Peyer's patch (tissue), 4 donors: Measurements from ENCODE around the gene DNAH14. TPM values are rescaled to one million over a fixed set of nuclear protein-coding genes. Genes with fewer than 3 reads are reported as not detected.
"Not testable (repeated sequence)": the region's sequence is repeated elsewhere in the genome, so short reads cannot be mapped to it uniquely, and the experiment has no call there.

ENCODE experiments used
- DNase-seq, 3 donors: peaks; one replicate each; pipeline ENCODE4 v3.0.0-alpha.2; 2017 to 2019
- H3K27ac ChIP-seq, 4 donors: fragments of 200-600 bp; sonication (generic); one replicate each; pipeline ENCODE4 v1.5.1; 2016 to 2019
- H3K27me3 ChIP-seq, 2 donors: fragments of 200-600 bp; sonication (generic); one replicate each; pipeline ENCODE4 v1.5.1; 2019
- H3K36me3 ChIP-seq, 3 donors: fragments of 200-600 bp; sonication (generic); one replicate each; pipeline ENCODE4 v1.5.1; 2016 to 2019
- H3K4me1 ChIP-seq, 4 donors: fragments of 200-600 bp; sonication (generic); one replicate each; pipeline ENCODE4 v1.5.1; 2016 to 2019
- H3K4me3 ChIP-seq, 4 donors: fragments of 200-600 bp; sonication (generic); 1 replicate in 3 of 4; 2 replicates in 1 of 4; pipeline ENCODE4 v1.5.1; 2016 to 2019; ENCODE audit warnings: mild to moderate bottlenecking in 1 of 4
- H3K9me3 ChIP-seq, 4 donors: fragments of 200-600 bp; sonication (generic); one replicate each; pipeline ENCODE4 v1.5.1; 2016 to 2019; ENCODE audit warnings: mild to moderate bottlenecking in 1 of 4
- POLR2A ChIP-seq, 2 donors: fragments of 450-650 bp; IDR thresholded peaks; one replicate each; pipeline ENCODE4 v1.5.1; 2017; ENCODE audit warnings: antibody characterized with exemption in 2 of 2, mild to moderate bottlenecking in 2 of 2, moderate library complexity in 2 of 2
- total RNA-seq, 4 donors: library from RNA; depleted of rRNA; stranded (reverse); fragments of >200 nt; gene quantifications; one replicate each; pipeline ENCODE4 v1.1.0, GENCODE V29; 2016
- TF ChIP-seq, protein P1 (sequence below), 6 experiments: fragments of 450-650 bp in 4 of 6; fragments of 200-600 bp in 2 of 6; sonication (generic) in 1 of 6; IDR thresholded peaks; one replicate each; pipeline ENCODE4 v1.5.1; 2017 to 2019; ENCODE audit warnings: antibody characterized with exemption in 6 of 6, mild to moderate bottlenecking in 3 of 6, moderate library complexity in 1 of 6

DNAH14 gene
- total RNA-seq, 4 donors from 2014 or later = 6.5 to 11.0 (median 7.4) TPM

DNA sequence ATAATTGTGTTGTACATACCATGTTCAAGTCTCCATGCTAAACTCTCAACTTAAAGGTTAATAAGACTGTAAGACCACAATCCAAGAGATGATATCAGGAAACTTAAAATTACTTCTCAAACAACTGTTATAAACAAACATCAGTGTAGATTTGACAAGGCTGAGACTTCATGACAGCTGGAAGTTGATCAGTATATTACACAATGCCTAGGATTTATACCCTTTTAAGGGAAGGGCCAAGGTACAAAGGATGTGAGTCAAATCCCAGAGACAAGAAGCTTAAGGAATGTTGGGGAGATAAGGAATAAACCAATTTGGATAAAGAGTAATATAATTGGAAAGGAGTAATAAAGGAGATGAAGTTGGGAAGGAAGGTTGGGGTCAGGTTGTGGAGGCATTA lies 399.6 kb downstream of the DNAH14 start:
- H3K9me3 ChIP-seq = no peaks in the 10 kb centered on the region
- no peak for DNase-seq
- no peaks in the 10 kb centered on the region for H3K4me1 ChIP-seq
- TF ChIP-seq POLR2A (IDR thresholded peaks at IDR 0.05) = no peak
- TF ChIP-seq, protein P1, sequence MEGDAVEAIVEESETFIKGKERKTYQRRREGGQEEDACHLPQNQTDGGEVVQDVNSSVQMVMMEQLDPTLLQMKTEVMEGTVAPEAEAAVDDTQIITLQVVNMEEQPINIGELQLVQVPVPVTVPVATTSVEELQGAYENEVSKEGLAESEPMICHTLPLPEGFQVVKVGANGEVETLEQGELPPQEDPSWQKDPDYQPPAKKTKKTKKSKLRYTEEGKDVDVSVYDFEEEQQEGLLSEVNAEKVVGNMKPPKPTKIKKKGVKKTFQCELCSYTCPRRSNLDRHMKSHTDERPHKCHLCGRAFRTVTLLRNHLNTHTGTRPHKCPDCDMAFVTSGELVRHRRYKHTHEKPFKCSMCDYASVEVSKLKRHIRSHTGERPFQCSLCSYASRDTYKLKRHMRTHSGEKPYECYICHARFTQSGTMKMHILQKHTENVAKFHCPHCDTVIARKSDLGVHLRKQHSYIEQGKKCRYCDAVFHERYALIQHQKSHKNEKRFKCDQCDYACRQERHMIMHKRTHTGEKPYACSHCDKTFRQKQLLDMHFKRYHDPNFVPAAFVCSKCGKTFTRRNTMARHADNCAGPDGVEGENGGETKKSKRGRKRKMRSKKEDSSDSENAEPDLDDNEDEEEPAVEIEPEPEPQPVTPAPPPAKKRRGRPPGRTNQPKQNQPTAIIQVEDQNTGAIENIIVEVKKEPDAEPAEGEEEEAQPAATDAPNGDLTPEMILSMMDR (IDR thresholded peaks at IDR 0.05) = no peak
- H3K4me3 ChIP-seq = no peak overlapping the region
- no peaks in the 10 kb centered on the region for H3K27me3 ChIP-seq
- H3K36me3 ChIP-seq = no peaks in the 10 kb centered on the region
- no peak overlapping the region for H3K27ac ChIP-seq

DNA sequence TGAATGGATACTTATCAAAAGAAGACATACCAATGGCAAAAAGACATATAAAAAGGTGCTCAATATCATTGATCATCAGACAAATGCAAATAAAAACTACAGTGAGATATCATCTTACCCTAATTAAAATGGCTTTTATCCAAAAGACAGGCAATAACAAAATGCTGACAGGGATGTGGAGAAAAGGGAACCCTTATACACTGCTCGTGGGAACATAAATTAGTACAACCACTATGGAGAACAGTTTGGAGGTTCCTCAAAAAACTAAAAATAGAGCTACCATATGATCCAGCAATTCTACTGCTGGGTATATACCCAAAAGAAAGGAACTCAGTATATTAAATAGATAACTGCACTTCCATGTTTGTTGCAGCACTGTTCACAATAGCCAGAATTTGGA lies 400.5 kb downstream of the DNAH14 start:
- DNase-seq, H3K27ac ChIP-seq: not testable (repeated sequence)

GRCh38 chr1:225332686-225333085 lies 403.2 kb downstream of the DNAH14 start:
- H3K4me3 ChIP-seq = no peak overlapping the region
- TF ChIP-seq, protein P1 (IDR thresholded peaks at IDR 0.05) = no peak
- no peak for TF ChIP-seq POLR2A (IDR thresholded peaks at IDR 0.05)
- DNase-seq = no peak
- H3K27ac ChIP-seq = no peak overlapping the region
- no peaks in the 10 kb centered on the region for H3K4me1 ChIP-seq
- H3K9me3 ChIP-seq = no peaks in the 10 kb centered on the region
- no peaks in the 10 kb centered on the region for H3K36me3 ChIP-seq
- no peaks in the 10 kb centered on the region for H3K27me3 ChIP-seq

More for the DNA sequence above, 400.5 kb downstream of the DNAH14 start:
- H3K4me3 ChIP-seq, H3K9me3 ChIP-seq, H3K36me3 ChIP-seq, H3K27me3 ChIP-seq, H3K4me1 ChIP-seq: not testable (repeated sequence)

DNA sequence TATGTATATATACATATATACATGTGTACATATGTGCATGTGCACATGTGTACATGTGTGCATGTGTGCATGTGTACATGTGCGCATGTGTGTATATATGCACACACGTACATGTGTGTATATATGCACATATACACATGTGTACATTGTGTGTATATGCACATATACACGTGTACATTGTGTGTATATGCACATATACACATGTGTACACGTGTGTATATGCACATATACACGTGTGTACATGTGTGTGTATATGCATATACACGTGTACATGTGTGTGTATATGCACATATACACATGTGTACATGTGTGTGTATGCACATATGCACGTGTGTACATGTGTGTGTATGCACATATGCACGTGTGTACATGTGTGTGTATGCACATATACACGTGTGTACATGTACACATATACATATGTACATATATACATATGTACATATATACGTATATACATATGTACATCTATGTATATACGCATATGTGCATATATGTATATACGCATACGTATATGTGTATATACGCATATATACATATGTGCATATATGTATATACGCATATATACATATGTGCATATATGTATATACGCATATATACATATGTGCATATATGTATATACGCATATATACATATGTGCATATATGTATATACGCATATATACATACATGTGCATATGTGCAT lies 405.8 kb downstream of the DNAH14 start:
- H3K9me3 ChIP-seq, H3K4me3 ChIP-seq, H3K27me3 ChIP-seq, H3K27ac ChIP-seq, H3K4me1 ChIP-seq, DNase-seq, H3K36me3 ChIP-seq: not testable (repeated sequence)

GRCh38 chr1:225338545-225338944 lies 409.1 kb downstream of the DNAH14 start:
- no peaks in the 10 kb centered on the region for H3K27me3 ChIP-seq
- no peak for DNase-seq
- H3K4me1 ChIP-seq = no peaks in the 10 kb centered on the region
- no peaks in the 10 kb centered on the region for H3K36me3 ChIP-seq
- no peak for TF ChIP-seq POLR2A (IDR thresholded peaks at IDR 0.05)
- TF ChIP-seq, protein P1 (IDR thresholded peaks at IDR 0.05) = no peak
- H3K27ac ChIP-seq = no peak overlapping the region
- H3K9me3 ChIP-seq = no peaks in the 10 kb centered on the region
- no peak overlapping the region for H3K4me3 ChIP-seq

DNA sequence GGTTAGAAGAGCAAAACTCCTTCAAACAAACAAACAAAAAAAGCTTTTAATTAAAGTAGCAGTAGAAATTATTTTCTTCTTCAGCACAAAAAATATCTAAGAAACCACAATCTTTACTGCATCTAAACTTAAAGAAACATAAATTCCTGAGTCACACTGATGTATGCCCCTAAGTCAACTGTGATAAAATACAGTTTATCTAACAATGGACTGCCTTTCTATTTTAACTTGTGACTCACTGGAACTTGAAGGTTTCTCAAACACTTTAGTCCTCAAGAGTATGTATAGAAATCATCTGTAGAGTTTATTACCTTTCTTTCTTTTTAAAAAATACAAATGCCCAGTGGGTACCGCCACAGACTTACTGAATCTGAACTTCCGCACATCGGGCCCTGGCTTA lies 412.2 kb downstream of the DNAH14 start:
- Histone ChIP-seq H3K4me1 (no peaks in the 10 kb centered on the region), H3K27ac (no peak overlapping the region), H3K9me3 (no peaks in the 10 kb centered on the region), H3K27me3 (no peaks in the 10 kb centered on the region), H3K36me3 (no peaks in the 10 kb centered on the region), H3K4me3 (no peak overlapping the region)
- DNase-seq = no peak
- TF ChIP-seq, protein P1 (IDR thresholded peaks at IDR 0.05) = no peak

DNA sequence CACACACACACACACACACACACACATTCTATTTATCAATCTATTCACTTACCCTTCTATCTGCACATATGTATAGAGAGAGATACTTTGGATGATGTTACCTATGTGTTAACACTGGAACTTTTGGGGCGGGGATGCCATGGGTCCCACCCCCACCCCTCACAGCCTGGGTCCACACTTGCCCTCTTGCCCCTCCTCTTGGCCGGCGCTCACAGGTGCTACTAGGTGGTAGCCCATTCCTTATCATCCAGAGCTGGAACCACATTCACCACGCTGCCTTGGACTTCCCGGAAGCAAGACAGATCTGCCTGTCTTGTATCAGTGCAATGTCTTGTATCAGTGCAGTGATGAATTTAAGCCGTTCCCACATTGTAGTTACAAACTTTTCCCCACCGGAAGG lies 413.2 kb downstream of the DNAH14 start:
- TF ChIP-seq POLR2A (IDR thresholded peaks at IDR 0.05) = no peak
- TF ChIP-seq, protein P1 (IDR thresholded peaks at IDR 0.05) = no peak
- Histone ChIP-seq H3K9me3 (no peaks in the 10 kb centered on the region), H3K27me3 (no peaks in the 10 kb centered on the region), H3K36me3 (no peaks in the 10 kb centered on the region), H3K4me1 (no peaks in the 10 kb centered on the region), H3K27ac (no peak overlapping the region), H3K4me3 (no peak overlapping the region)
- no peak for DNase-seq
